ENCODE data around the gene ARF6.
"Not testable (repeated sequence)": the region's sequence is repeated elsewhere in the genome, so short reads cannot be mapped to it uniquely, and the experiment has no call there.

ARF6 gene

DNA sequence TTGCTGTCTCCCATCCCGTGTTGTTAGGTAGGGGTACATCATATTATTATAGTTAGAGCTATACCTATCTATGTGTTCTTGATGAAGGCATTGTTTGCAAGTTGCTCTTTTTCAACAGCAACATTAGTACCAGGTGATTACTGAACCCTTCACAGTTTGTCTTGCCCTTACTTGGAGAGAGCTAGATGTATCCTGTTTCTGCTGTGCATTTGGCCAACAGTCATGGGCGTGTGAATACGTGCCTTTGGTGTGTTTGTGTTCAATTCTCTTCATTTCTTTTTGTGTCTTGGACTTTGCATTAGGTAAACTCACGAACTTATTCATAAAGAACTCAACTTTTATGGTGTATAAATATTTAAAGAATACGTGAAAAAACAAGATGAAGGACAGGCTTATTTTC, 14.3 kb downstream of the ARF6 start:
- no peak for DNase-seq (ENCODE audit: low read depth in 3 of 3)

DNA sequence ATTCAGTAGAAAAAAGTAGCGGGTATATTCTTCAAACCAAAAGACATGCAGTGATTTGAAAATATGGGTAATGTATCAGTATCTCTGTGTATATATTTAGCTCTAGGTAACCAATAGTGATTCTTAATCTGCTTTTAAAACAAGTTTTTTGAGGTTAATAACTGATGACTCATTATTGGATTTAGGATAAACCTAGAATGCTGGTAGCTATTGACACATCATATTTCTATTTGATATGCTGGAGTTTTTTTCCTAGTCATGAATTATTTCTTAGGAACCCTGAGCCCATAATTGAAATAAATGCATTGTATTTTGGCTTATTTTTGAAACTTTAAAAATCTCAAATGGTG, 15.5 kb downstream of the ARF6 start:
- no peak for DNase-seq (ENCODE audit: low read depth in 3 of 3)

DNA sequence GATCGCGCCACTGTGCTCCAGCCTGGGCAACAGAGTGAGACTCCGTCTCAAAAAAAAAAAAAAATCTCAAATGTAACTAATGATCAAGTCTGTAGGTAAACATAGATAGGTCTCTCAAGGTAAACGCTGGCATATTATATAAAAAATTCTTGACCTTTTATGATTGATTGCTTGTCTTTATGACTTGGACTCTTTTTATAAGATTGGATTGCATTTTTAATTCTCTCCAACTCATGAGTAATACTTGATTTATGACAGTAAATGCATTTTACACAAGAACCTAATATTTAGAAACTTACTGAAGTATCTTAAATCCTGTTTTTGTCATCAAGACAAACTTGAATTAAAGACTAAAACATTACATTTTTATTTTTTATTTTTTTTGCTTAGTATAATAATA, 16.1 kb downstream of the ARF6 start:
- DNase-seq (ENCODE audit: low read depth in 3 of 3), result no peak

DNA sequence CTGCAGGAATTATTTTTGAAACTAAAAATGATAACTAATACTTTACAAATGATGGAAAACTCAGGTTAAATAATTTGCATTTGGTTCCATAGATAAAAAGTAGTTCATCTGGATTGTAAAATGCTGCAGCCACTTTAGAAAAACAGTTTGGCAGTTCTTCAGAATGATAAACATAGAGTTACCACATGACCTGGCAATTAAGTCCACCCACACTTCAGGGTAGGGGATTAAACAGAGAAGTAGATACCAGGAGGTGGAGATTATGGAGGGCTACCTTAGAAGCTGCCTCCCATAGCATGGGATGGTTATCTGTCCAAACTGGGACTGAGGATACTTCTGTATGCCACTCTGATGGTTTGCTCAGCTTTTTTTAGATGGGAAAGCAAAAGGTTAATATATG, 22.2 kb downstream of the ARF6 start:
- DNase-seq (ENCODE audit: low read depth in 3 of 3), result no peak

DNA sequence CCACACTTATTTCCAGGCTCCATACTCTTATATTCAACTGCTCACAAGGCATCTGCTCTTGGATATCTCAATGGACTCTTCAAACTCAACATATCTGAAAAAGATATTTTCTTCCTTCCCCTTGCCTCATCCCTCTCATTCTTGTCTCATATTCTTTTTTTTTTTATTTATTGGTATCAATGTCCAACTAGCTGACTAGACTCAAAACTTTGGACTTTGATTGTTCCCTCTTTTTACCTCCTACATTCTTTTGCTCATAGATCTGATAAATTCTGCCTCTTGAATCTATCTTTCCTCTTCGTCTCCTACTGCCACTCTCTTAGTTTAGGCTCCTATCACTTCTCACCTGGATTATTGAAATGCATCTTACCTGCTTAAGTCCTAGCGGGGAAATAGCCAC, 25.8 kb downstream of the ARF6 start:
- DNase-seq (ENCODE audit: low read depth in 3 of 3), result no peak

DNA sequence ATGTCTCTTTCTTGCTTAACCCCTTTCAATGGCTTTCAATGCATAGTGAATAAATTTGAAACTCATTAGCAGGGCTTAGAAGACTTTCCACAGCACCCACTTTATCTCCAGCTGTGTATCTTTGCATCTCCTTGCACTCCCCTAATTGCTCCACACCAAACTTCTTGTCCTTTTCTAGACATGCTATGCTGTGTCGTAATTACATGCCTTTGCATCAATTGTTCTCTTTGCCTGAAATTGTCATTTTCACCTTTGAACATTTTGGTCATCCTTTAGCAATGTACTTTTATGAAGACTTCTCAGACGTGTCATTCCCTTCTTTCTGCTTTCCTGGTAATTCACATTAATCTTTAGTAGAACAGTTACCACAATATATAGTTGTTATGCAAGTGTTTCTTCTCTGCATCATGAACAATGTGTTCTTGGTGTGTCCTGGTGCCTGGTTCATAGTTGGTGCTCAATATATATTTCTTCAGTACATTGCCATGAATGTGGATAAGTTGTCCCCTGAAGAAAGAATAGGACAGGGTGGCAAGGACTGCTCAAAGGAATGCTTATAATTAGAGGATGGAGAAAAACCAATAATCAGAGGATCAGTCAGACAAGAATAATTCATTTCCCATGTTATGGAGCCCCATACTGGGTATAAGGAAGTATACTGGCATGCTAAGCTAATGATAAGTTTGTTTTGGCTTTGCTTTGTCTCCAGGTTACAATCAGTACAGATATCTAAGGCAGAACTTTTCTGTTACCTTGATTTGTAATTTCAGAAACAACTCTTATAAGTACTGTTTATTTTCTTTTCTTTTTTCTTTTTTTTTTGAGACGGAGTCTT, 27.2 kb downstream of the ARF6 start:
- no peak for DNase-seq (ENCODE audit: low read depth in 3 of 3)

DNA sequence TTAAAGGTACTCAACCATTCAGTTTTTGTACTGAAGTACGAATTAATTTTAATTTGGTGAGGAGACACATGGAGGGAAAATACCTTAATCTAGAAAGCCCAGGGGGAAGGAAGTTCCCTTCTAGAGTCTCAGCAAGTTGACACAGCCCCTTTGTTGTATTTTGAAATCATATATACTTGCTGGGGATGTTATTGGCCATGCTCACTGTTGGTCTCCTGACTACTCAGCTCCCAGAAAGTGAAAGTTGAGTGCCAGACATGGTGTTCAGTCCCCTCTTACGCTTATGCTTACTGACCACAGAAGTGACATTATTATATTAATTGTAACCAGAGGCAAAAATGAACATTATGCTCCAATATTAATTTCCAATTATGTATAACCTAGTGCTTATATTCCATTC, 28.1 kb downstream of the ARF6 start:
- no peak for DNase-seq (ENCODE audit: low read depth in 3 of 3)

DNA sequence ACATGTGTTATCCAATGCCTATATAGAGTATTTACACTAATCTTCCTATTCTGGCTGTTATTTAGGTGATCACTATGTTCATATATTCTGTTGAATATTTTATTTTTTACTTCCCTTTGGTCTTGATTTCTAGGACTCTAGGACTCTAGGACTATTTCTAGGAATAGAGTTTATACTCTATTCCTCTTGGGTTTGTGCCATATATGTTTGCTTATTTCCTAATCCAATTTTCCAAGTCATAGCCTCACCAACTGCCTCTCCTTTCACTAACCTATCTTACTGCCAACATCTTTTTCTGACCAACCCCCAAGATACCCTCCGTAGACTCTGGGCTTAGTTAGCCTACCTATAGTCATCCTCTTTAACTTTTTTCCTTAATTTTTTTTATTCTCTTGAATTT, 28.5 kb downstream of the ARF6 start:
- no peak for DNase-seq (ENCODE audit: low read depth in 3 of 3)

DNA sequence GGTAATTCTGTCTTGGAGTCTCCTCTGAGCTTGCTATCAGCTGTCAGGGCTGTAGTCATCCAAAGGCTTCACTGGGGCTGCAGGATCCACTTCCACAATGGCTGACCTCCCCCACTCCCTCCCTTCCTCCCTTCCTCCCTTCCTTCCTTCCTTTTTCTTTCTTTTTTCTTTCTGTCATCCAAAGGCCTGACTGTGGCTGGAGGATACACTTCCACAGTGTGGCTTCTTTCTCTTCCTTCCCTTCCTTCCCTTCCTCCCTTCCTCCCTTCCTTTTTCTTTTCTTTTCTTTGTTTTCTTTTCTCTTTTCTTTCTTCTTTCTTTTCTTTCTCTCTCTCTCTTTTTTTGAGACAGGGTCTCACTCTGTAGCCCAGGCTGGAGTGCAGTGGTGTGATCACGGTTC, 30.6 kb downstream of the ARF6 start:
- DNase-seq (ENCODE audit: low read depth in 3 of 3), result no peak

DNA sequence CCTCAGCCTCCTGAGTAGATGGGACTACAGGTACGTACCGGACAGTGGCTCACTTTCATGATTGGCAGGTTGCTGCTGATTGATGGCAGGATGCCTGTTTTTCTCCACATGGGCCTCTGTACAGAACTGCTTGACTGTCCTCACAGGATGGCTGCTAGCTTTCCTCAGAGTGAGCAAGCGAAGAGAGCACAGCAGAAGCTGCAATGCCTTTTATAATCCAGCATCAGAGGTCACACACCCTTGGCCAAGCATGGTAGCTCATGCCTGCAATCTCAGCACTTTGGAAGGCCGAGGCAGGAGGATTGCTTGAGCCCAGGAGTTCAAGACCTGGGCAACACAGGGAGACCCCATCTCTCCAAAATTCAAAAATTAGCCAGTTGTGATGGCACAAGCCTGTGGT, 31.0 kb downstream of the ARF6 start:
- no peak for DNase-seq (ENCODE audit: low read depth in 3 of 3)

DNA sequence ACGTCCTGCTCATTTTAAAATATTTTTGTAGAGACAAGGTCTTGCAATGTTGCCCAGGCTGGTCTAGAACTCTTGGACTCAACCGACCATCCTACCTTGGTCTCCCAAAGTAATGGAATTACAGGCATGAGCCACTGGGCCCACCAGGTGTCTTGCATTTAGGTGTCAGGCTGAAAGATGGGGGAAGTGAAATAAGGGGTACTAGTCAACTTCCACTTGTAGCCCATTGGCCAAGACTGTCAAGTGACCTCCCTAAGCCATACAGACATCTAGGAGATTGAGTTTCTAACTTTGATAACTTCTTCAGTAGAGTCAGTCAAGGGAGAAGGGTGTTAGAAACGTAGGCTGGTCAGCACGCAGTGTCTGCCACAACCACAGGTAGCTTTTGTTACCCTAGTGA, 32.0 kb downstream of the ARF6 start:
- DNase-seq (ENCODE audit: low read depth in 3 of 3), result no peak

DNA sequence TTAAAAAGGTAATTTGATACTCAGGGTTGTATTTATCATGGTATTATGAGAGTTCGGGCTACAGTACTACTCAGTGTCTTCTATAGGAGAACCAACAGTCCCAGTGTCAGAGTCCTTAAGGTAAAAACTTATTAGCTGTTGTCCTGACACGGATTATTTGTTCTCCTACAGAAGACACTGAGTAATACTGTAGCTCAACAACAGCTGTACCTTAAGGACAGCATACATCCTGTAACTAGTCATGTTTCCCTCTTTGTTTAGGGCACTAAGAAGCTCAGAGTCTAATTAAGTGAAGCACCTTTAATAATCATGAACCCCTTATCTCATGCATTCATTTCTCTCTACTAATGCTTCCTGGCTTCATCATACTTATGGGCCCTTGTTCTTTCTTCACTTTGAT, 33.9 kb downstream of the ARF6 start:
- no peak for DNase-seq (ENCODE audit: low read depth in 3 of 3)

DNA sequence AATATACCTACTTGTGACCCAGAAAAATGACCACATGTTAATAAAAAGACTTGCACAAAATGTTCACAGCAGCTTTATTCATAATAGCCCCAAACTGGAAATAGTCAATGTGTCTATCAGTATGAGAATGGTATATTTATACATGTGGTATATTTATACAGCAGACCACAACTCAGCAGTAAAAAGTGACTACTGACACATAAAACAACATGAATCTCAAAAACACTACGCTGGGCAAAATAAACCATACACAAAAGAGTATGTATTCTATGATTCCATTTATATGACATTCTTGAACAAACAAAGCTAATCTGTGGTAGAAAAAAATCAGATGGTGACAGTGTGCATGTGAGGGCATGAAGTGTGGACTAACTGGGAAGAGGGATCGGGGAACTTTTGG, 35.1 kb downstream of the ARF6 start:
- no peak for DNase-seq (ENCODE audit: low read depth in 3 of 3)

DNA sequence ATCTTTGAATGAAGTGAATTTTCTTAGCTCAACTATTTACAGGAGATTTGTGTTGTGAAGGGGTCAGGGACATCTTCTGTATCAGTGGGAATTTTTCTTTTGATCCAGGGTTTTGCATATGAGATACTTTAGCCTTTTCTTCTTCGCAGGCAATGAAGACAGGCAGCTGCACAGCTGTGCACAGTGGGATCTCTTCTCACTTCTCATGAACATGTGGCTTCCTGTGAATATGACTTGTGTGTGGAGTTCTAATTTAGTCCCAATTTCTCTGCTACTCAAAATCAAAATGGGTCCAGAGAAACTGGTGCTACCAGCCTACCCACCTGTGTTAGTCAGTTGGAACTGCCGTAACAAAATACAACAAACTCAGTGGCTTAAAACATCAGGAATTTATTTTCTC, 37.8 kb downstream of the ARF6 start:
- no peak for DNase-seq (ENCODE audit: low read depth in 3 of 3)

DNA sequence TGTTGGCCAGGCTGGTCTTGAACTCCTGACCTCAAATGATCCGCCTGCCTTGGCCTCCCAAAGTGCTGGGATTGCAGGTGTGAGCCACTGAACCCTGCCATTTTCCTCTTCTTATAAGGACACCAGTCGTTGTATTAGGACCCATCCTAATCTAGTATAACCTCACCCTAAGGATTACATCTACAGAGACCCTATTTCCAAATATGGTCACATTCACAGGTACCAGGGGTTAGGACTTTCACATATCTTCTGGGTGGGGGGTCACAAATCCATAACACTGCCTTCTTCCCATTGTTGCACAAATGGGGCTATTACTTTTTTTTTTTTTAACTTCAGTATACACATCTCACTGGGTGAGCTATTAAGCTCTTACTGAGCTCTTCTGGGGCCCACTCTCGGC, 38.6 kb downstream of the ARF6 start:
- DNase-seq (ENCODE audit: low read depth in 3 of 3), result no peak

DNA sequence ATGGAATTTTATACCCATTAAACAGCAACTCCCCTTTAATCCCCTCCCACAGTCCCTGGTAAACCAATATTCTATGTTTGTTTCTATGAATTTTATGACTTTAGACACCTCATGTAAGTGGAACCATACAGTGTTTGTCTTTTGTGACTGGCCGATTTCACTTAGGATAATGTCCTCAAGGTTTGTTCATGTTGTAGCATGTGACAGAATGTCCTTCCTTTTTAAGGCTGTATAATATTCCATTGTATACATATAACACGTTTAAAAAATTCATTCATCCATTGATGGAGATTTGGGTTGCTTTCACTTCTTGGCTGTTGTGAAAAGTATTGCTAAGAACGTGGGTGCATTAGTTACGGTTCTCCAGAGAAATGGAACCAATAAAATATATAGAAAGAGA, 40.2 kb downstream of the ARF6 start:
- no peak for DNase-seq (ENCODE audit: low read depth in 3 of 3)

DNA sequence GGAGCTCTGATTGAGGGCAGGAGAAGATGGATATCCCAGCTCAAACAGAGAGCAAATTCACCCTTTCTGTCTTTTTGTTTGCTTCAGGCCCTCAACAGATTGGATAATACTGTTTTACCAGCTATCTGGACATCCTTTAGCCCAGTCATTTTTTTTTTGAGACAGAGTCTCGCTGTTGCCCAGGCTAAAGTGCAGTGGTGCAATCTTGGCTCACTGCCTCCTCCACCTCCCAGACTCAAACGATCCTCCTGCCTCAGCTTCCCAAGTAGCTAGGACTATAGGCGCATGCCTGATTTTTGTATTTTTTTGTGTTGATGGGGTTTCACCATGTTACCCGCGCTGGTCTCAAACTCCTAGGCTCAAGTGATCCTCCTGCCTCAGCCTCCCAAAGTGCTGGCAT, 40.8 kb downstream of the ARF6 start:
- DNase-seq (ENCODE audit: low read depth in 3 of 3), result no peak

DNA sequence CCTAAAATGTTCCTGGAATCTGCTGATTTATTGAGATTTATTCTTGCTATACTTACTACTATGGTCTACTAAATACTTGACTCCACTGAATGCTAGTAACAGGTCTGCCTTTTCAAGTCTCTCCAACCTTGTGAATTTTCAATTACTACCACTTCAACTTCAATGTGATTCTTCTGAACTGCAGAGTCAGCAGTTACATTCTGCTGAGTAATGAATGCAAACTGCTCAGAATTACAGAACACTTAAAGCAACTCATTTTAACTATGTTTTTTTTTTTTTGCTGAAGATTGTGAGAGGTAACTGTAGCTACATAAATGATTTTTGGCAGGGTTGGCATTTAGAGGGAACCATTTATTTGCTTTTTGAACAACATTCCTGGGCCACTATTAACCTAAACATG, 41.8 kb downstream of the ARF6 start:
- DNase-seq (ENCODE audit: low read depth in 3 of 3), result no peak

DNA sequence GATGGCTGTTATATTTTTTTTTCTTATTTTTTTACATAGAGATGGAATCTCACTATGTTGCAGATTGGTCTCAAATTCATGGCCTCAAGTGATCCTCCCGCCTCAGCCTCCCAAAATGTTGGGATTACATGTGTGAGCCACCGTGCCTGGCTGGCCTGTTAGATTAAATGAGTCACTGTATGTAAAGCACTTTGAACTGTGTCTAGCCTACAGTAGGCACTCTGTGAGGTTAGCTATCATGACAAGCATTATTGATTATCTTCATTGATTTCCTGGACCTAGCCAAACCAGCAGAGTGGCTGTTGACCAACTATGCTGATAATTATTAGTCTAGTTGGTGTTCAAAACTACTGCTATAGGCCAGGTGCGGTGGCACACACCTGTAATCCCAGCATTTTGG, 42.6 kb downstream of the ARF6 start:
- DNase-seq (ENCODE audit: low read depth in 3 of 3), result no peak

DNA sequence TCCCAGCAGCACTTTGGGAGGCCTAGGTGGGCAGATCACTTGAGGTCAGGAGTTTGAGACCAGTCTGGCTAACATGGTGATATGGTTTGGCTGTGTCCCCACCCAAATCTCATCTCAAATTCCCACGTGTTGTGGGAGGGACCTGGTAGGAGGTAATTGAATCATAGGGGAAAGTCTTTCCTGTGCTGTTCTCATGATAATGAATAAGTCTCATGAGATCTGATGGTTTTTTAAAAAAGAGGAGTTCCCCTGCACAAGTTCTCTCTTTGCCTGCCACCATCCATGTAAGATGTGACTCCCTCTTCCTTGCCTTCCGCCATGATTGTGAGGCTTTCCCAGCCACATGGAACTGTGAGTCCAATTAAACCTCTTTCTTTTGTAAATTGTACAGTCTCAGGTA, 43.4 kb downstream of the ARF6 start:
- DNase-seq (ENCODE audit: low read depth in 3 of 3), result not testable (repeated sequence)

DNA sequence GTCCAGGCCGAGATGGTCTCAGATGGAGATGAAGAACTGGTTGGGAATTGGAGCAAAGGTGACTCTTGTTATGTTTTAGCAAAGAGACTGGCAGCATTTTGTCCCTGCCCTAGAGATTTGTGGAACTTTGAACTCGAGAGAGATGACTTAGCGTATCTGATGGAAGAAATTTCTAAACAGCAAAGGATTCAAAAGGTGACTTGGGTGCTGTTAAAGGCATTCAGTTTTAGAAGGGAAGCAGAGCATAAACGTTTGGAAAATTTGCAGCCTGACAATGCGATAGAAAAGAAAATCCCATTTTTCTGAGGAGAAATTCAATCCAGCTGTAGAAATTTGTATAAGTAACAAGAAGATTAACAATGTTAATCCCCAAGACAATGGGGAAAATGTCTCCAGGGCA, 44.0 kb downstream of the ARF6 start:
- DNase-seq (ENCODE audit: low read depth in 3 of 3), result not testable (repeated sequence)

DNA sequence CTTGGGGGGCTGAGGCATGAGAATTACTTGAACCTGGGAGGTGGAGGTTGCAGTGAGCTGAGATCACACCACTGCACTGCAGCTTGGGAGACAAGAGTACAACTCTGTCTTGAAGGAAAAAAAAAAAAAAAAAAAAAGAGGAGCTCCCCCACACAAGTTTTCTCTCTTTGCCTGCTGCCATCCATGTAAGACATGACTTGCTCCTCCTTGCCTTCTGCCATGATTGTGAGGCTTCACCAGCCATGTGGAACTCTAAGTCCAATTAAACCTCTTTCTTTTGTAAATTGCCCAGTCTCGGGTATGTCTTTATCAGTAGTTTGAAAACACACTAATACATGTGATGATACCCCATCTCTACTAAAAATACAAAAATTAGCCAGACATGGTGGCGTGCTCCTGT, 46.3 kb downstream of the ARF6 start:
- not testable (repeated sequence) for DNase-seq (ENCODE audit: low read depth in 3 of 3)

DNA sequence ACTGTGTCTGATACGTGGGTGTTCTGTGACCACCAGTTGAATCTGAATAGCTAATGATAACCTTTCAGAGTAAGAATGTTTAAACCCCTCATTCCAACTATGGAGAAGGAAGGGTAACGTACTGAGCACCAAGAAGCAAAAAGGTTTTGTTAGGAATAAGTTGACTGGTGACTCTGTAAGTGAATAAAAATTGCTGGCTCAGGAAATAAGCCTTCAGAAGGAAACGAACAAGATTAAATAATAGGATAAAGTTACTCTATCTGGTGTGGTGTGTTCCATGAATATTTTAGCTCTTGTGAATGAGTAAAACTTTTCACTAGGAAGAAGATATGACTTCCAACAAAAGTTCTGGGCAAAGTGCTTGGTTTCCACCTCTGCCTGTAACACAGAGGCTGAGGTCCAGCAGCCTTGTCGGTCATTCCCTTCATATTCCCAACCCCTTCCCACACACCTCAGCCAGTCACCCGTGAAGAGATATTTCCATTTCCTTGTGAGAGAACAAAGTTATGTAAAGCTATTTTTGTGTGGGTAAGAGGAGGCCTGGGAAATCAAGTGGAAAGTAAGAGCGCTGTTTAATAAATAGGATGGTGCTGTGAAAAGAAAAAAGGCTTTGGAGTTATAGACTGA, 47.1 kb downstream of the ARF6 start:
- DNase-seq (ENCODE audit: low read depth in 3 of 3), result no peak
